Right renal pelvis (tissue), 4 donors: ENCODE results near the gene CIB2. TPM values are rescaled to one million over a fixed set of nuclear protein-coding genes. Genes with fewer than 3 reads are reported as not detected.

Experiments used
- DNase-seq, 4 donors: peaks; one replicate each; pipeline ENCODE4 v3.0.0-alpha.2; 2013; ENCODE audit warnings: low read depth in 4 of 4, low spot score in 3 of 4, missing footprints in 1 of 4
- polyA plus RNA-seq, 4 donors: library from polyadenylated mRNA; unstranded; fragments of 120-200 nt; gene quantifications; one replicate each; pipeline ENCODE4 v1.2.1, GENCODE V29; 2013; ENCODE audit not compliant: insufficient read length in 4 of 4

Gene CIB2
- polyA plus RNA-seq, 4 donors, result 25.7 to 39.1 (median 30.3) TPM

DNA sequence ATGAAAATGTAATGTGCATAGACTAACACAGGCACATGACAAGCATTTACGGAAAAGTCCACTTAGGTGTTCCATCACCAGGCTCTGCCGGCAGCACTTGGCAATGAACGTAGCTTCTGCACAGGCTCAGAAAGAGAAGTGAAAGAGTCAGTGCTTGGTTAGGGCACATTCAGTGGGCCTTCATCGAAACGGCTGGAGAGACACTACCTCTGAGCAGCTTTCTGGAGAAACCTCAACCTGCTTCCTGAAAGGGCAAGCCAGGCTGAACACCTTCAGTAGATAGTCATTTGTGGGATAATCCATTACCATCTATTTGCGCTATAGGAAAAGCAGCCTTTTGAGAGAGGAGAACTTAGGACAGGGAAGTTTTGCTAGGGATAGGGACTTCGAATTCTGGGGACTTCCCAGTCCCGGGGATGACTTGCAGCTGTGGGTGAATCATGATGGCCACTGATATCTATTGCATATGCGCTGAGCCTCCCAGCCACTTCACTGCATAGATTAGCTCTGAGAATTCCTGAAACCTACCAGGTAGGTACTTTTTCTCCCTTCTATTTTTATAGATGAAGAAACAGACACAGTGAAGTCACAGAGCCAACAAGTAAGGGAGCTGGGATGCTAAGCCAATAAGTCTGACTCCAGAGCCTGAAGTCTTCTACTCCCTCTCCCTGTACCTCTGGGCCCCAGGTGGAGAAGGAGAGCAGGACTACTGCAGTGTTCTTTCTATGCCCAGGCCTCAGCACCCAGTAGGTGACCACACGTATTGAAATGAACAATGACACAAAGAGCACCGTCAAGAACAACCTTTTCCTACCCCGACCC lies 43.1 kb downstream of the CIB2 start:
- no peak for DNase-seq

DNA sequence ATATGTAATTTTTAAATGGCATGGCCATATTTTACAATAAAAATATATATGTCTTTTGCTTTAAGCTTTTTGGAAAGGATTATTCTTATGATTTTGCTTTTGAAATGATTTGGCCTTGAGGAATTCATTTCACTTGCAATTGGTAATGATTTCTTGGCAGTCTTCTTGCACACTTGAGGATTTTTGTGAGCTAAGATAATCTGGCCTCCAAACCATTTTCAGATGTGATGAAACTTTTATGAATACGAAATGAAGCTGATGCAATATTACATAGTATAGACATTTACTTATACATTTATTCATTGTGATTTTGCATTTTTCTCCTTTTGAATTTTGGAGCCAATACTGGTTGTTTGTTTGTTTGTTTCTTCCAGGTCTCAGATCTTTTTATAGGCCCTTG lies 45.3 kb downstream of the CIB2 start:
- DNase-seq, result no peak

DNA sequence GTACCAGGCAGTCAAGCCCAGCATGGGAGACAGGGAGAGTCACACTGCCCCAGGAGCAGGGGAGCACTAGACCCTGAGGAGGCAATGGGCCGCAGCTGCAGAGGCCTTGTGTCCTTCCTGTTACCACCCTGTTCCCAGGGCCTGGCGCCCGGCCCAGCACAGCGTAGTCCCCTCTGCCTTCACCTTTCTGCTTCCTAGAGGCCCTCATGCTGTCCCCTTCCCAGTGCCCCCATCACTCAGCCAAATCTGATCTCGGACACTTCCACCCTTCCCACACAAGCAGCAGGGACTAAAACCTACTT lies 46.8 kb downstream of the CIB2 start:
- DNase-seq, result no peak

DNA sequence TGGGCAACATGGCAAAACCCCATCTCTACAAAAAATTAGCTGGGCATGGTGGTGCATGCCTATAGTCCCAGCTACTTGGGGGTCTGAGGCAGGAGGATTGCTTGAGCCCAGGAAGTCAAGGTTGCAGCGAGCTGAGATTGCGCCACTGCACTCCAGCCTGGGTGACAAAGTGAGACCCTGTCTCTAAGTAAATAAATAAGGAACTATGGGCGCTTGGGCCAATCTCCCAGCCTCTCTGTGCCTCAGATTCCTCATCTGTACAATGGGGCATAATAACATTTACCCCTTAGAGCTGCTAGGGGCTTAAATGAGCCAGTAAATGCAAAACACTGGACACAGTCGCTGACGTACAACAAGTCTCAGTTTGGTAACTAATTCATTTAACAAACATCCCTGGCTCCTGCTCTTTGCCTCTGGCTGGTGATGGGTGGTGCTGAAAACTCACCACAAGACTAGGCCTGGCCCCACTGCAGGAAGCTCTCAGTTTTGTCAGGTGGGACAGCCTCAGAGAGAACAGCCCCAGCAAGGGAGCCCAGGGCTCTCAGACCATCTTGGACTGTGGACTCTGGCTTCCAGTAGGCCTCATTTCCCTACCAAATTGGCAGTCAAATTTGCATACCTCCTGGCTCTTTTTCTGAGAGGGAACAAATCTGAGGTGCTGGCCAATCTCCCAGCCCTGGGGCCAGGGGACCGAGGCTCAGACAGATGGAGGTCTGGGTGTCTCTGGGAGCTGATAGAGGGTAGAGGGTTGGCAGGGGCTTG lies 47.4 kb downstream of the CIB2 start:
- no peak for DNase-seq

DNA sequence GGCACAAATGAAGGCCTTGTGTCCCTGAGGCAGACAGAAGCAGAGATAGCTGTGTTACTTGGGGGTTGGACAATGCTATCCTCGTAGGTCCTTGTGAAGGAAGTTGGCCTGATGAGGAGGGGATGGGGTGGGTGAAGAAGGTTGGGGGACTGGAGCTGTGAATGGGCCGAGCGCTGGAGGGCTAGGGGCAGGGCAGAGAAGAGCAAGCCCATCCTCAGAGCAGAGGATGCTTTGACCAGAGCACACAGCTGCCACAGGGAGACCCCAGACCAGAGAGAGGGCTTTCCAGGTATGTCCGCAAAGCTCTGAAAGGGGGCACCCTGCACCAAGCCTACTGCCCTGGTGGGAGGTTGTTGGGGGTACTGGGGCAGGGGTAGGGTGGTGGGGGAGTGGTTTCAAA lies 48.1 kb downstream of the CIB2 start:
- DNase-seq, result no peak

DNA sequence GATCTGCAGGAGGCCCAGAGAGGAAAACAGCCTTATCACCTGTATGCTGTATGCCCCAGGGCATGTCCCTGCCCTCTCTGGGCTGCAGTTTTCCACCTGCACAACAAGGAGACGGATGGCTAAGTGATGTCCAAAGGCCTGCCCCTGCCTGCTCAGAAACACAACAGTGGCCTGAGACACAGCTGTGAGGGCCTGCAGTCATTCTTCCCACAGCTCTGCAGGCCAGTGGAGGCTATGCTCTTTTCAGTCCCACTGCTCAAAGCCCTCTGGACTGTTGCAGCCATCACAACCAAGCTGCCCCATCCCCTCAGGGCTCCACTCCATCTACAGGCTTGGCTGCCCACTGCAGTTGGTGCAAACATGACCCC lies 48.5 kb downstream of the CIB2 start:
- no peak for DNase-seq

DNA sequence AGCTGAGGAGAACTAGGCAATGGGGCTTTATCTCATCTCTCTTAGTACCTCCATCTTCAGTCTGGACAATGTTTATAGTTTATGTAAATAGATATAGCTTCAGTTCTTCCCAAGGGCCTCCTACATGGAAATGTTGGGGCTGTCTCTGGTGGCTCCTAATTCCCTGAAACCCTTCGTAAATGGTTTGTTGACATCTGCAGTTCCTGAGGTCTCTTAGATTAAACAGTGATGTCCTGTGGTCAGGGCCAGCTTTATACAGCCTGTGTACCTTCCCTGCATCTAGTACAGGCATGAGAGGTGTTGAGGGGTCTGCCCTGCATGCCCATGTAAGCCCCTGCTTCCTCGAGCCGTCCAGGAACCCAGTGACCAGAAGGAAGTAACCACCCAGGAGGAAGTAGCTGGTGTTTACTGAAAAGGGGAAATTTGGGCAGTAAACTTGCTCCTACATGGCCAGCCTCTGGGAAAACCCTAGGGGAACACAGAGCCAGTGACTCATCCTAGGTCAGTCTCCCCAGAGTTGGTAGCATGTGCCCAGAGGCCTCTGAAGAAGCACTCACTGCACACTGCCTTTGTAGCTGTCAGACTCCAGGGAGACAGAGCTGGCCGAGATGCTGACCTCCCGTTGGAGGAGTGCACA lies 49.0 kb downstream of the CIB2 start:
- no peak for DNase-seq

DNA sequence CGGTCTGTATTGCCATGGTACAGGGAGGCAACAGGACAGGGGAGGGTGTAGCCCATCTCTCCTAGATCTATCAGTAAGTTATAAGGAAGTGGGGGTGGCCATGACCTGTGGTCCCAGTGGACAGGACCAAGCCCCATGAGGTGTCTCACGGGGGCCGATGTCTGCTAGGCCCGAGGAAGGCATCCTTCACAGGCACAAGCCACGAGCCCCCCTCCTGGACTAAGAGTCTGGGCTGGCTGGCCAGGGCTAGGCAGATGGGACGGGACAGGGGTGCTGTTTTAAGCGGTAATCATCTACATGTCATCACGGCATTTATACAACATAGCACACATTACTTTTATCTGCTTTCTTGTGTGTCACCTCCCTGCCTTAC lies 51.2 kb downstream of the CIB2 start:
- no peak for DNase-seq

DNA sequence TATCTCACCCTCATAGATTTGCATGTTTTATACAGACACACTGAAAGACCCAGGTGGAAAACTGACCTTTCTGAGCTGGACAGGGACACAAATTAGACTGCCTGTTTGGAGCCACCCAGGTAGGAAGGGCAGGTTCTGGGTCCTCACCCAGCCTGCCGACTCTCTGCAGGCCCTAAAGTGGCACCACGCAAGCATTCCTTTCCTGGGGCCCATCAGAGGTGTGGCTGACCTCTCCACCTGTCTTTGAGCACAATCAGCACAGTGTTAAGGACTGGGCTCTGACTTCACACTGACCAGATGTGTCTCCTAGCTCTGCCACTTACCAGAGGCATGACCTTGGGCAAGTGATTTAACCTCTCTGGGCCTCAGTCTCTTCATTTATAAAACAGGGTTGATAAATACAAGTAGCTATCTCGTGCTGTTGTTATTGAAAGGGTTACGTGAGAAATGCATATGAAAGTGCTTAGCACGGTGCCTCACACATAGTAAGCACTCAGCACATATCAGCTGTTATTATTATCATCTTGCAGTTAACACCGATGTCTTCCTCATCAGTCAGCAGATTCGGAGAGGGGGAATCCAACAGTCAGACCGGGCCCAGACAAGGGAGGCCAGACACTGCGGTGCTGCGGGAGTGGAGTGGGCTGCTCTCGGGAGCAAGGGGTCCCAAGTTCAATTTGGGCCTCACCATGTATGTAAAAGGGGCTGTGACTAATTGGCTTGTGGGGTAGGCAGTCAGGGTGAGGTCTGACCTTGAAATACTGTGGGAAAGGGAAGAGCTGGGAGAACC lies 51.8 kb downstream of the CIB2 start:
- DNase-seq, result no peak

DNA sequence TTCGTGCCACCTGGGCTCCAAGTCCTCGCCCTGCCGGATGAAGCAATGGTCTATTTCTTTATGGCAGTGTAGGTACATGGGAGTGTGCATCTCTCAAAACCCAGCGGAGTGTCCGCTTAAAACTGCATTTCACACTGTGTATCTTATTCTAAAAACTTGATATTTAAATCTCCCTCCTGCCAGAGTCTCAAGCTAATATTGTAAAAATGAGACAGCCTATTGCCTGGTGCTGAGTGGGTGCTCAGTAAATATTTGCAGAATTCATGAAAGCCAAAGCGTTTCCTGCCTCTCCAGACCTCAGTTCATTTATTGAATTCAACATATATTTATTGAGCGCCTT lies 53.4 kb downstream of the CIB2 start:
- no peak for DNase-seq

DNA sequence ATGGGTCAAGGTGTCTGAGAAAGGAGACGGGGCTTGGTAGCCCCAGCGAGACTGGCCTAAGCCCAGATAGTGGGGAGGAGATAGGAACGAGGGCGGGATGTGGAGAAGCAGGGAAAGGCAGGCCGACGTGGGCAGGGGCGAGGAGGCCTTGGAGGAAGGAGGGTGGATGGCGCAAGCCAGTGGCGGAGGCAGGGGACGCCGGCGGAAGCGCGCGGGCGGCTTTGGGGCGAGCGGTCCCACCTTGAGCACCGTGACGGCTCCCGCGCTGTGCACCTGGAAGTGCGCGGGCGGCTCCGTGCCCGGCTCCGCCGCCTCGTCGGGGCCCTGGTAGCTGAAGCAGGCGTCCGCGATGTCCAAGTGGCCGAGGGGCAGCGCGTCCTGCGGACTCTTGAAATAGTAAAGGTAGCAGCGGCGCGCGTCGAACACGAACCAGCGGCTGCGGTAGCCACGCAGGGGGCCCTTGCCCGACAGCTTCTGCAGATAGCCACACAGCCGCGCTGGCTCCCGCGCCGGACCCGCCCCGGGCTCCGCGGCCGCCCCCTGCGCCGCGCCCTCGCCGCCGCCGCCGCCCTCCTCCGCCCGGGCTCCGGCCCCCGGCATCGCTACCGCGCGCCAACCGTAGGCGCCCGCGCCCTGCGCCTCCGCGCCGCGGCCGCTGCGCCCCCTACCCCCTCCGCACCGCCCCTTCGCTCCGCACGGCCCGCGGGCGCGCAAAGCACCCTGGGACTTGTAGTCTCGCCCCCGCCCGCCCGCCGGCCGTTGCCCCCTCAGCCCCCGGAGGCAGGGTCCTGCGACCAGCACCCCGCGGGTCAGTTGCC lies 54.0 kb downstream of the CIB2 start, which contains the start of gene TBC1D2B:
Gene TBC1D2B, minus strand, starts transcription at position 659 of the 818 bp plus-strand sequence. Its CDS starts 59 bp downstream, at position 600.
- no peak for DNase-seq

DNA sequence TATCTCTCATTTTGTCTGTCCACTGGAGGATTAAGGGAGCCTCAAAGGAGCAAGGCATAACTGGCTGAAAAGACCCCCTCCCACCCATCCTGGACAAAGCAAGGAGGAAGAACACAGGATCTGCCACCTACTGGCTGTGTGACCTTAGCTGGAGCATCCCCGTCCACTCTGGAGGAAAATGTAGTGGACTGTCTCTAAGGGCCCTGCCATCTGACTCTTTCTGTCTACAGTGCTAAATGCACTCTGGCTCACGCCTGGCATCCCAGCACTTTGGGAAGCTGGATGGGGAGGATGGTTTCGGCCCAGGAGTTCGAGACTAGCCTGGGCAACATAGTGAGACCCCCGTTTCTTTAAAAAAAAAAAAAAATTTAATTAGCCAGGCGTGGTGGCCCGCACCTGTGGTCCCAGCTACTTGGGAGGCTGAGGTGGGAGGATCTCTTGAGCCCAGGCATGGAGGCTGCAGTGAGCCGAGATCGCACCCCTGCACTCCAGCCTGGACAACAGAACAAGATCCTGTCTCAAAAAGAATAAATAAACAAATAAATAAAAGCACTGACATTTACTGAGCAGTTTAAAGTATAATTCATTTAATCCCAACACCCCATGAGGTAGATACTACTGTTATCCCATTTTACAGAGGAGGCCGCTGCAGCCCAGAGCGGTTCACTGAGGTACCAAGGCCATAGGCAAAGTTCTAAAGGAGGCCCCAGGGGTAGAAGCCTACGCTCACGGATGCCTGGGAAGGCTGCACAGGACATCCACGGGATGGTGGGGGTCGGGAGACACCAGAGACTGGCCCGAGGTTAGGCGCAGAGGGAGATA lies 54.8 kb downstream of the CIB2 start:
- no peak for DNase-seq

DNA sequence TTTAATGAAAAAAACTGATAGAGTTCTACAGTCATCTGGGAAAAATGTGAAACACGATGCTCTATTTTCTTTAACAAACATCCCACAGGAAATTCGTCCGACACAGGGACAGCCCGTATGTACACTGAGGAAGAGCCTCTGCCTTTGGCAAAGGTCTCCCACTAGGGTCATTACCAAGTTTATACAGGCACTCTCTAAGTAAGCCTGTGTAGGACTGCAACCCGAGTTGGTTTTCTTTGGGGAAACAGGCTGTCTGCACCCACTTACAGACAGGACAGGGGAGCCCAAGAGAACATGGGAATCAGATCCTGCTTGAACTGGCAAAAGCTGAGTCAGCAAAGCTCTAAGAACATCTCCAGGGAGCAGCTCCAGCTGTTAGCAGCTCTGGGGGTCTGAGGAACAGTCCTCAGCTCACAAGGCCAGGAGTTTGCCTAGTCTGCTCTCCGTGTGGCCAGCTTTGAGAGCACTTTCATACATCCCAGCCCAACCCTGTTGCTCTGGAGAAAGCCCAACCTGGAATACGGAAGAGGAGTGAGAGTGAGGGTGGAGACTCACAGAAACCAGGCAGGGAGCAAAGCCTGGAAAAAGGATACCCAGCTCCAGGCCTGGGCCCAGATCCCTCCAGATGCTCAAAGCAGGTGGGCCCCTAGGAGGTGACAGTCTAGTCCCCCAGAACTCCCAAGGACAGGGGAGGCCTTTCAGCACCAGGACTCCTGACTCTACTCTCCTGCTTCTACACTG lies 55.6 kb downstream of the CIB2 start:
- peak in 1 of 4 donors; percentile 65 for DNase-seq

DNA sequence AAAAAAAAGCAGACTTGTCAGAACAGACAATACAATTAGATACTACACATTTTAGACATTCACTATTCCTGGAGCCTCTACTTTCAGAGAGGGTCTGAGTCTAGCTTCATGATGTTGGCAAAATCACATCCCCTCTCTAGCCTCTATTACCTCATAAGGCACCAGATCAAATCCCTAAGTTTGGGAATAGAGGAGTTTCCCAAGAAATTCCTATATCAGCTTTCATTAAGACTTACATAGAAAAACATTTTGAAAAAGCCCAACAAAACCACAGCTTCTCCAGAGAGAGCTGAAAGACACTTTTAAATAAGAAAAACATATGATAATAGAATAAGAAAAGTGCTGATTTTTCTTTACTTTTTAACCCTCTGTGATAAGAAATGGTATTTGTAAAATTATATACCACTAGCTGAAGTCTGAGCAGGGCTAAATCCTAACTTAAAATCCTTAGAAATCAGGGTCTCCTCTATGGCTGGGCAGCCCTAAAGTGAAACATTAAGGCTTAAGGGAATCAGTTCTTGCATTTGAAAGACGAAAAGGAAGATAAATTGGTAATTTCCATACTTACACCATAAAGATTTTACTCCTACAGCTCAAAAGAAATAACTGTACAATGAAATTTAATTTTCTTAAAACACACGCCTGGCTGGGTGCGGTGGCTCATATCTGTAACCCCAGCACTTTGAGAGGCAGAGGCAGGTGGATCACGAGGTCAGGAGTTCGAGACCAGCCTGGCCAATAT lies 58.0 kb downstream of the CIB2 start:
- DNase-seq, result no peak

DNA sequence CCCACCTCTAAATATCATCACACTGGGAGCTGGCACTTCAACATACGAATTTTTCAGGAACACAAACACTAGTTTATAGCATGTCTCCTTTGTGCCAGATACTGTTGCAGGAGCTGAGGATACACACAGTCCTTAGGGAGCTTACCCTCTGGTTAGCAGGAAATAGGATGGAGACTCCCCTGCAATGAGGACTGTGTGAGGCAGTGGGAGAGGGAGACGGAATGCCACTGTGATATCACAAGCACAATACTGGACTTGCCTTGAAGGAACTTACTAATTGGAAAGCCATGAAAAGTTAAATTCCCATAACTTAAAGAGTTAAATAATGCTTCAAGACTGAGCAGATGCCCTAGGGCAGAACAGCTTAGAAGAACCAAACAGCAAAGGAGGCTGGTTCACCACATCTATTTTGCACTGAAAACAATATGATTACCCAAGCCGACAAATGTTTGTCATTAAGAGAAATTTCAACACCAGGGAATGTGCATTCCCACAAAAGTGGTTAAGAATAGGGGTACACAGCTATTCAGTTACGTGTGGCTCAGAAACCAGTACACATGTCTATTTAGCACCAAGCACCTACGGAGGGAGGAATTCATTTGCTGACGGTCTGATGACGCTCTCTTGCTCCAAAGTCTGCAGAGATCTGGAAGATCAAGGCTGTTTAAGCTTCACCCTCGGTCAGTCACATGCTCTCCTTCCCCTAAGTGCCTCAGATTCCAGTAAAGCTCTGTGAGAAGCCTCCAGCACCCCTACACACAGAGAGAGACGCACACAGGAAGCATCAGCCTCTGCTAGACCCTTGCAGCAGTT lies 59.0 kb downstream of the CIB2 start:
- no peak for DNase-seq

DNA sequence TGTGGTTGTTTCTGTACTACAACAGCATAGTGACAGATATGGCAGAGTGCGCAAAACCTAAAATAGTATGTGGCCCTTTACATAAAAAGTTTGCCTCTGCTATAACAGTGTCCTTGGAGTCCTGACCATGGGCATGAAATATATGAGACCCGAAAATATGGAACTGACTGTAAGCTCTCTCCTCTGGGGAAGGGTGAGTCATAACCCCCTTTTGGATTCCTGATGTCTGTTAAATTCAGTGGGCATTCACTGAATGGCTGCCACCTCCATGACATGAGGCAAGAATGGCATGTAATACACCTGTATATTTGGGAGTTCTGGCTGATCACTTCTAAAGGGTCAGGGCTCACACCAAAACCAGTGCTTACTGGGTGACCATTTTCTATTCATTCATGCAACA lies 59.9 kb downstream of the CIB2 start:
- no peak for DNase-seq

DNA sequence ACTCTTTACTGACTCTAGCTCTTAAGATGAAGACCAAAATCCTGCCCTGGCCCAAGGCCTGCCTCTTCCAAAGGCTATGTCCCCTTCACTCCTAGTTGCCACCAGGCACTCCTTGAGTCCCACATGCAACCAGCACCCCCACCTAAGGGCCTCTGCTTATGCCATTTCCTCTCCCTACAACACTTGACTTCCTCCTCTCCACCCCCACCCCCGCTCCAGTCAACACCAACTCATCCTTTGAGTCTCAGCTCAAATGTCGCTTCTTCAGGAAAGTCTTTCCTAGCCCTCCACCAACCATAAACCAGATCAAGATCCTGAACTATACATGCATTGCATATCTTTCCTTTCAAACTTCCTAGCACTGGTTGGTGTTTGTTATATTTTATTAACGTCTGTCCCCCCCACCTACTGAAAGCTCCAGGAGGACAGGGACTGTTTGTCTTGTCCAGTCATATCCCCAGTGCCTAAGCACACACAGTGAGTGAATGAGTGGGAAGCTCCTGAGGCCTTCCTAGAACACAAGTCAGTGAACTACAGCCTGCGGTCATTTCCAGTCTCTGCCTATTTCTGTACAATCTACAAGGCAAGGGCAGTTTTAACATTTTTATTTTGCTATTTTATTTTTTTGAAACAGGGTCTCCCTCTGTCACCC lies 61.1 kb downstream of the CIB2 start:
- no peak for DNase-seq
